Lower lobe of right lung (tissue), 2 donors: ENCODE measurements around the gene ALDH3A1. TPM values are rescaled to one million over a fixed set of nuclear protein-coding genes. Genes with fewer than 3 reads are reported as not detected.

Experiments used
- ATAC-seq, 2 donors: fragments of 200-7000 bp; cut with Tn5 transposase; one replicate each; pipeline ENCODE4 v1.9.1; 2020 to 2022; ENCODE audit warnings: mild to moderate bottlenecking in 2 of 2, moderate library complexity in 2 of 2
- DNase-seq: peaks from one replicate; pipeline ENCODE4 v3.0.0-alpha.2; 2020
- H3K27ac ChIP-seq: fragments of 200-600 bp; one replicate; pipeline ENCODE4 v1.8.0; 2022
- H3K27me3 ChIP-seq: fragments of 200-600 bp; one replicate; pipeline ENCODE4 v1.8.0; 2022; ENCODE audit warnings: low read depth
- H3K36me3 ChIP-seq: fragments of 200-600 bp; one replicate; pipeline ENCODE4 v1.8.0; 2022; ENCODE audit warnings: mild to moderate bottlenecking
- H3K4me1 ChIP-seq: fragments of 200-600 bp; one replicate; pipeline ENCODE4 v1.8.0; 2022
- H3K4me3 ChIP-seq: fragments of 200-600 bp; one replicate; pipeline ENCODE4 v1.8.0; 2022; ENCODE audit warnings: mild to moderate bottlenecking
- H3K9me3 ChIP-seq: fragments of 200-600 bp; one replicate; pipeline ENCODE4 v1.8.0; 2022
- intact Hi-C: fragments of 100-400 bp; cut with DNase I; formaldehyde crosslinking; loops from one replicate; pipeline ENCODE4 v1.11.0; 2022
- total RNA-seq: library from RNA; stranded (reverse); fragmentation: NEBNext Ultra II Directional; extraction: Animal tissue kit (Norgen Biotek cat#: 25700); gene quantifications from one replicate; pipeline ENCODE4 v1.2.1, GENCODE V29; 2021
- TF ChIP-seq, protein P1 (sequence below): fragments of 200-600 bp; IDR thresholded peaks from one replicate; pipeline ENCODE4 v1.8.0; 2022; ENCODE audit warnings: antibody characterized with exemption, mild to moderate bottlenecking
- donor health status: DM: no; HTN: yes; CAD: no; lungs with severe emphysema.

ALDH3A1 gene
- total RNA-seq, 1 donor from 2014 or later, result 6.7 TPM

- intact Hi-C loops, result no loop called here
- H3K27me3 ChIP-seq, result no peaks in the 10 kb centered on the region
Measured at GRCh38 chr17:19737305-19738072, 10.6 kb downstream of the ALDH3A1 start.

DNA sequence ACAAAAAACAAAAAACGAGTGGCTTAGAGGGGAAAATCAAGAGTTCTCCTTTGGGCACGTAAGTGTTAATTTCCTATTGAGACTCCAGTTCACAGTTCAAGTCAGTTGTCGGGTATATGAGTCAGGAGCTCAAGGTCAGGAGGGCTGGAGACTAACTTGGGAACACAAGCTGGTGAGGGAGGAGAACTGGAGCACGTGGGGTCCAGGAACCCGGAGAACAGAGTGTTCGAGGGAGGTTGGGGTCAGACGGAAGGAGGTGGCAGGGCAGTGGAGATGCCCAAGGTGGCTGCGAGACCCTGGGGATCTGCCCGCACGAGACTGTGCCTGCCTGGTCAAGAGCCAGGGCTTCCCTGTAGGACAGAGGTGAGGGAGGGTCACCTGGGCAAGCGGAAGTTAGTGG lies 12.0 kb downstream of the ALDH3A1 start:
- Histone ChIP-seq H3K27ac (no peak overlapping the region), H3K4me3 (no peak overlapping the region), H3K9me3 (no peaks in the 10 kb centered on the region), H3K36me3 (no peaks in the 10 kb centered on the region), H3K4me1 (peaks cover 10% of the 10 kb centered on the region), H3K27me3 (no peaks in the 10 kb centered on the region)
- DNase-seq (no peak), ATAC-seq (no peak)
- TF ChIP-seq, protein P1, sequence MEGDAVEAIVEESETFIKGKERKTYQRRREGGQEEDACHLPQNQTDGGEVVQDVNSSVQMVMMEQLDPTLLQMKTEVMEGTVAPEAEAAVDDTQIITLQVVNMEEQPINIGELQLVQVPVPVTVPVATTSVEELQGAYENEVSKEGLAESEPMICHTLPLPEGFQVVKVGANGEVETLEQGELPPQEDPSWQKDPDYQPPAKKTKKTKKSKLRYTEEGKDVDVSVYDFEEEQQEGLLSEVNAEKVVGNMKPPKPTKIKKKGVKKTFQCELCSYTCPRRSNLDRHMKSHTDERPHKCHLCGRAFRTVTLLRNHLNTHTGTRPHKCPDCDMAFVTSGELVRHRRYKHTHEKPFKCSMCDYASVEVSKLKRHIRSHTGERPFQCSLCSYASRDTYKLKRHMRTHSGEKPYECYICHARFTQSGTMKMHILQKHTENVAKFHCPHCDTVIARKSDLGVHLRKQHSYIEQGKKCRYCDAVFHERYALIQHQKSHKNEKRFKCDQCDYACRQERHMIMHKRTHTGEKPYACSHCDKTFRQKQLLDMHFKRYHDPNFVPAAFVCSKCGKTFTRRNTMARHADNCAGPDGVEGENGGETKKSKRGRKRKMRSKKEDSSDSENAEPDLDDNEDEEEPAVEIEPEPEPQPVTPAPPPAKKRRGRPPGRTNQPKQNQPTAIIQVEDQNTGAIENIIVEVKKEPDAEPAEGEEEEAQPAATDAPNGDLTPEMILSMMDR, result no peak
- intact Hi-C loops, result no loop called here

More at GRCh38 chr17:19737305-19738072, 10.6 kb downstream of the ALDH3A1 start:
- TF ChIP-seq, protein P1, result no peak
- H3K9me3 ChIP-seq, result no peaks in the 10 kb centered on the region
- DNase-seq, result no peak
- no peak for ATAC-seq
- H3K4me1 ChIP-seq, result peaks cover 7% of the 10 kb centered on the region
- no peak overlapping the region for H3K4me3 ChIP-seq
- H3K27ac ChIP-seq, result no peak overlapping the region
- no peaks in the 10 kb centered on the region for H3K36me3 ChIP-seq

GRCh38 chr17:19733953-19734526 lies 14.1 kb downstream of the ALDH3A1 start:
- Histone ChIP-seq H3K4me3 (no peak overlapping the region), H3K4me1 (peaks cover 23% of the 10 kb centered on the region), H3K9me3 (no peaks in the 10 kb centered on the region), H3K27ac (no peak overlapping the region), H3K27me3 (no peaks in the 10 kb centered on the region), H3K36me3 (no peaks in the 10 kb centered on the region)
- ATAC-seq (no peak), DNase-seq (no peak)
- intact Hi-C loops, result no loop called here
- TF ChIP-seq, protein P1, result no peak

DNA sequence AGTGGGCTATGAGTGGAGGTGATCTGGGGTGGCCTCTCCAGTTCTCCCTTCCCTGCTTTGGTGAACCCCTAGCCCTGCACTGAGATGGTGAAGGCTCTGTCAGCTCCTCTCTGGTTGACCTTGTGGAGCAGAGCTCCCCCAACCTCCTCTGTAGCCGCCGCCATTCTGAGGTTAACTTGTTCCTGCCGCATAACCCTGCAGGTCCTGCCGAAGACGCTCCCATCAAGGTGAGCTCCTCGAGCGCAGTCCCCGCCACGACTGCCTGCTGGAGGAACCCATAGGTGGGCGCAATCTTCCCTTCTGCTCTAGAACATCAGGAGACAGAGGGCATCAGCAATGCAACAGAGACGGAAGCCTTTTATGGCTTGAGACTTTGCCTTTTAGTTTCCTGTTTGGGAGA lies 16.5 kb downstream of the ALDH3A1 start:
- H3K36me3 ChIP-seq, result no peaks in the 10 kb centered on the region
- TF ChIP-seq, protein P1, result no peak
- H3K27me3 ChIP-seq, result no peaks in the 10 kb centered on the region
- intact Hi-C loops, result no loop called here
- H3K4me3 ChIP-seq, result no peak overlapping the region
- no peak overlapping the region for H3K27ac ChIP-seq
- H3K4me1 ChIP-seq, result peaks cover 47% of the 10 kb centered on the region
- no peaks in the 10 kb centered on the region for H3K9me3 ChIP-seq
- ATAC-seq, result no peak
- peak; percentile 42 for DNase-seq

- Histone ChIP-seq H3K36me3 (no peaks in the 10 kb centered on the region), H3K27me3 (no peaks in the 10 kb centered on the region), H3K27ac (peak overlapping the region; percentile 24), H3K4me3 (no peak overlapping the region), H3K4me1 (peaks cover 55% of the 10 kb centered on the region), H3K9me3 (no peaks in the 10 kb centered on the region)
- no peak for DNase-seq
- intact Hi-C loops, result no loop called here
- TF ChIP-seq, protein P1, result no peak
- ATAC-seq, result no peak
Measured at GRCh38 chr17:19730843-19731242, 17.3 kb downstream of the ALDH3A1 start.
